Large intestine (tissue), 3 donors: Measurements from ENCODE around the gene EGLN3. TPM values are rescaled to one million over a fixed set of nuclear protein-coding genes. Genes with fewer than 3 reads are reported as not detected.
"Not testable (repeated sequence)": the region's sequence is repeated elsewhere in the genome, so short reads cannot be mapped to it uniquely, and the experiment has no call there.

Source experiments
- DNase-seq, 2 donors: peaks; one replicate each; pipeline versions ENCODE4 v3.0.0 to v3.0.0-alpha.2; 2013
- H3K27ac ChIP-seq: one replicate; pipeline ENCODE4 v1.5.1; 2013; ENCODE audit warnings: low read length
- H3K27me3 ChIP-seq: 2 replicates; pipeline ENCODE4 v1.6.1; 2013; ENCODE audit warnings: low read length; ENCODE audit not compliant: control insufficient read depth, insufficient read depth
- H3K36me3 ChIP-seq: 2 replicates; pipeline ENCODE4 v1.6.1; 2013; ENCODE audit warnings: low read length; ENCODE audit not compliant: control insufficient read depth, insufficient read depth
- H3K4me1 ChIP-seq: one replicate; pipeline ENCODE4 v1.6.1; 2013; ENCODE audit warnings: low read length; ENCODE audit not compliant: control insufficient read depth, insufficient read depth
- H3K4me3 ChIP-seq: one replicate; pipeline ENCODE4 v1.5.1; 2013; ENCODE audit warnings: low read length
- H3K9me3 ChIP-seq: one replicate; pipeline ENCODE4 v1.6.1; 2013; ENCODE audit warnings: mild to moderate bottlenecking, low read depth, low read length, moderate library complexity; ENCODE audit not compliant: control insufficient read depth
- WGBS: methylation state at CpG from one replicate; pipeline ENCODE4 v1.1.5; 2013; ENCODE audit warnings: low lambda C conversion rate; ENCODE audit not compliant: insufficient coverage; 5-methylcytosine and 5-hydroxymethylcytosine counted together
- polyA plus RNA-seq: library from polyadenylated mRNA; unstranded; fragments of 120-200 nt; gene quantifications from one replicate; pipeline ENCODE4 v1.2.1, GENCODE V29; 2013

The EGLN3 gene
- polyA plus RNA-seq, 1 donor: 51.9 TPM

GRCh38 chr14:33987565-33988080 lies 36.7 kb upstream of the EGLN3 start:
- H3K4me3 ChIP-seq: no peak overlapping the region
- H3K4me1 ChIP-seq: no peaks in the 10 kb centered on the region
- WGBS: no CpG with 5 or more reads among the region's 4 CpGs
- no peaks in the 10 kb centered on the region for H3K27me3 ChIP-seq
- DNase-seq: no peak
- H3K9me3 ChIP-seq: peaks cover 9% of the 10 kb centered on the region
- no peak overlapping the region for H3K27ac ChIP-seq
- no peaks in the 10 kb centered on the region for H3K36me3 ChIP-seq

- no peaks in the 10 kb centered on the region for H3K27me3 ChIP-seq
- no CpG with 5 or more reads among the region's 5 CpGs for WGBS
- H3K36me3 ChIP-seq: no peaks in the 10 kb centered on the region
- H3K4me1 ChIP-seq: no peaks in the 10 kb centered on the region
- peaks cover 9% of the 10 kb centered on the region for H3K9me3 ChIP-seq
- no peak overlapping the region for H3K27ac ChIP-seq
- no peak for DNase-seq
- no peak overlapping the region for H3K4me3 ChIP-seq
Measured at GRCh38 chr14:33986804-33987203, 35.9 kb upstream of the EGLN3 start.

GRCh38 chr14:33985242-33985641 lies 34.4 kb upstream of the EGLN3 start:
- peaks cover 9% of the 10 kb centered on the region for H3K9me3 ChIP-seq
- no CpG with 5 or more reads among the region's 2 CpGs for WGBS
- H3K27ac ChIP-seq: no peak overlapping the region
- no peak for DNase-seq
- no peaks in the 10 kb centered on the region for H3K27me3 ChIP-seq
- H3K4me3 ChIP-seq: no peak overlapping the region
- no peaks in the 10 kb centered on the region for H3K36me3 ChIP-seq
- H3K4me1 ChIP-seq: no peaks in the 10 kb centered on the region

- DNase-seq: no peak
- Histone ChIP-seq H3K27me3 (no peaks in the 10 kb centered on the region), H3K27ac (no peak overlapping the region), H3K4me3 (no peak overlapping the region), H3K4me1 (no peaks in the 10 kb centered on the region), H3K36me3 (no peaks in the 10 kb centered on the region), H3K9me3 (peaks cover 3% of the 10 kb centered on the region)
- WGBS: 43% methylated on average over 1 of the region's 7 CpGs
Measured at GRCh38 chr14:33979613-33980276, 28.9 kb upstream of the EGLN3 start.

- DNase-seq: no peak
- Histone ChIP-seq H3K27me3 (no peaks in the 10 kb centered on the region), H3K4me1 (no peaks in the 10 kb centered on the region), H3K9me3 (no peaks in the 10 kb centered on the region), H3K27ac (no peak overlapping the region), H3K4me3 (no peak overlapping the region), H3K36me3 (no peaks in the 10 kb centered on the region)
- WGBS: 86% methylated on average over 5 of the region's 8 CpGs
Measured at GRCh38 chr14:33978892-33979612, 28.2 kb upstream of the EGLN3 start.

- Histone ChIP-seq H3K9me3 (no peaks in the 10 kb centered on the region), H3K27me3 (no peaks in the 10 kb centered on the region), H3K27ac (no peak overlapping the region), H3K36me3 (no peaks in the 10 kb centered on the region), H3K4me3 (no peak overlapping the region), H3K4me1 (no peaks in the 10 kb centered on the region)
- 100% methylated on average over 2 of the region's 6 CpGs for WGBS
- DNase-seq: no peak
Measured at GRCh38 chr14:33972583-33973081, 21.8 kb upstream of the EGLN3 start.

- no CpG with 5 or more reads among the region's 1 CpG for WGBS
Measured at GRCh38 chr14:33969846-33970245, 19.0 kb upstream of the EGLN3 start.

GRCh38 chr14:33968722-33969121 lies 17.8 kb upstream of the EGLN3 start:
- no peak for DNase-seq
- WGBS: no CpG with 5 or more reads among the region's 1 CpG
- no peaks in the 10 kb centered on the region for H3K27me3 ChIP-seq
- H3K36me3 ChIP-seq: no peaks in the 10 kb centered on the region
- no peak overlapping the region for H3K27ac ChIP-seq
- H3K4me3 ChIP-seq: no peak overlapping the region
- H3K4me1 ChIP-seq: peaks cover 3% of the 10 kb centered on the region
- H3K9me3 ChIP-seq: no peaks in the 10 kb centered on the region

More at GRCh38 chr14:33969846-33970245, 19.0 kb upstream of the EGLN3 start:
- not testable (repeated sequence) for H3K4me1 ChIP-seq, H3K9me3 ChIP-seq, H3K36me3 ChIP-seq, H3K27ac ChIP-seq, H3K27me3 ChIP-seq, DNase-seq, H3K4me3 ChIP-seq

GRCh38 chr14:33967138-33967537 lies 16.3 kb upstream of the EGLN3 start:
- Histone ChIP-seq H3K4me3 (no peak overlapping the region), H3K36me3 (no peaks in the 10 kb centered on the region), H3K4me1 (peaks cover 3% of the 10 kb centered on the region), H3K9me3 (no peaks in the 10 kb centered on the region), H3K27ac (no peak overlapping the region), H3K27me3 (no peaks in the 10 kb centered on the region)
- no peak for DNase-seq
- no CpG with 5 or more reads among the region's 4 CpGs for WGBS

GRCh38 chr14:33966276-33966675 lies 15.4 kb upstream of the EGLN3 start:
- no peaks in the 10 kb centered on the region for H3K9me3 ChIP-seq
- no peaks in the 10 kb centered on the region for H3K27me3 ChIP-seq
- no peaks in the 10 kb centered on the region for H3K36me3 ChIP-seq
- H3K27ac ChIP-seq: no peak overlapping the region
- H3K4me3 ChIP-seq: no peak overlapping the region
- WGBS: no CpG with 5 or more reads among the region's 6 CpGs
- H3K4me1 ChIP-seq: peaks cover 3% of the 10 kb centered on the region
- no peak for DNase-seq
